OCI-LY3 (cell line): Measurements from ENCODE around the gene LMCD1.

ENCODE experiments used
- H2AFZ ChIP-seq: fragments of 200-600, 300-600 bp; shearing (Covaris generic); 2 replicates; pipeline ENCODE4 v1.6.0; 2014; ENCODE audit warnings: antibody characterized with exemption, low read depth, low read length
- H3K27ac ChIP-seq: fragments of 200-600, 300-600 bp; sonication (generic); 2 replicates; pipeline ENCODE4 v1.5.1; 2014; ENCODE audit warnings: mild to moderate bottlenecking, low read length, moderate library complexity, mixed read lengths
- H3K27me3 ChIP-seq: fragments of 200-600, 300-600 bp; sonication (generic); 2 replicates; pipeline ENCODE4 v1.6.1; 2014; ENCODE audit warnings: low read depth, low read length, mixed read lengths
- H3K36me3 ChIP-seq: fragments of 200-600, 300-600 bp; sonication (generic); replicated peaks from 2 replicates; pipeline ENCODE3; 2014; ENCODE audit warnings: low read depth, low read length, mixed read lengths
- H3K4me1 ChIP-seq: fragments of 300-600, 200-600 bp; sonication (generic); 2 replicates; pipeline ENCODE4 v1.6.1; 2014; ENCODE audit warnings: low read length, mixed read lengths
- H3K4me2 ChIP-seq: fragments of 200-600, 300-600 bp; sonication (generic); 2 replicates; pipeline ENCODE4 v1.6.1; 2014; ENCODE audit warnings: low read length, mixed read lengths
- H3K4me3 ChIP-seq: fragments of 300-600, 200-600 bp; sonication (generic); 2 replicates; pipeline ENCODE4 v1.5.1; 2014; ENCODE audit warnings: antibody characterized with exemption, mild to moderate bottlenecking, low read length, moderate library complexity
- H3K79me2 ChIP-seq: fragments of 300-600, 200-600 bp; shearing (Covaris generic); 2 replicates; pipeline ENCODE4 v1.6.1; 2014; ENCODE audit warnings: mild to moderate bottlenecking, low read length, mixed read lengths
- H3K9ac ChIP-seq: fragments of 300-600, 200-600 bp; shearing (Covaris generic); 2 replicates; pipeline ENCODE4 v1.6.0; 2014; ENCODE audit warnings: mild to moderate bottlenecking, low read length, moderate library complexity
- H3K9me3 ChIP-seq: fragments of 200-600, 300-600 bp; shearing (Covaris generic); 2 replicates; pipeline ENCODE4 v1.6.1; 2014; ENCODE audit warnings: low read length, mixed read lengths; ENCODE audit not compliant: insufficient read depth
- H4K20me1 ChIP-seq: fragments of 200-600, 300-600 bp; sonication (generic); 2 replicates; pipeline ENCODE4 v1.6.1; 2016; ENCODE audit warnings: low read length, mixed read lengths; ENCODE audit not compliant: insufficient read depth
- EZH2phosphoT487 ChIP-seq: fragments of 200-600 bp; shearing (Covaris generic); IDR thresholded peaks from 2 replicates; pipeline ENCODE4 v1.6.1; 2018; ENCODE audit warnings: antibody characterized with exemption, mixed run types, low read depth
- TF ChIP-seq, protein P1 (sequence below): fragments of 200-600, 300-600 bp; sonication (generic); IDR thresholded peaks from 2 replicates; pipeline ENCODE4 v1.5.1; 2014; ENCODE audit warnings: antibody characterized with exemption, low read length, low read depth

LMCD1 gene

DNA sequence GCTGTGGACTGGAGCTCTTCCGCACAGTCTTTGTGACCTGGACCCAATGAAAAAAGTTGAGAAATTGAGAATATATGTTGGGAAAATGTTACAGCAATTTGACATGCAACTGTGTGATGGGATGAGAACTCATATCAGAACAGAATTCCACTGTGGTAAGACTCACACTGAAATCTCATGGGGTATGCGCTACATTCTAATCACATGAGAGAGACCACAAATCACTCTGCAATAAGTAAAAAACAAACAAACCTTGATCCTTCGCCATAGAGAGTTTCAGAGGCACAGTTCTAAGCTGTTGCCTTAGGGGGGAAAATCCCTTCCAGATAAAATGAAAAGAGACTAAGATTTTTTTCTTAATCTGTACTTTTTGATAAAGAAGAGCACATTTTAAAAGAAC, 37.3 kb downstream of the LMCD1 start:
- Histone ChIP-seq H3K9ac (no peak overlapping the region), H3K36me3 (no peaks in the 10 kb centered on the region), H3K4me1 (no peaks in the 10 kb centered on the region), H3K4me2 (no peak overlapping the region), H2AFZ (no peak overlapping the region), H3K9me3 (no peaks in the 10 kb centered on the region), H3K4me3 (no peak overlapping the region), H4K20me1 (no peaks in the 10 kb centered on the region), H3K27ac (no peak overlapping the region), H3K27me3 (peaks cover 5% of the 10 kb centered on the region; the same call in 1 of the 2 replicates), H3K79me2 (no peaks in the 10 kb centered on the region)
- no peak for TF ChIP-seq EZH2phosphoT487
- TF ChIP-seq, protein P1, sequence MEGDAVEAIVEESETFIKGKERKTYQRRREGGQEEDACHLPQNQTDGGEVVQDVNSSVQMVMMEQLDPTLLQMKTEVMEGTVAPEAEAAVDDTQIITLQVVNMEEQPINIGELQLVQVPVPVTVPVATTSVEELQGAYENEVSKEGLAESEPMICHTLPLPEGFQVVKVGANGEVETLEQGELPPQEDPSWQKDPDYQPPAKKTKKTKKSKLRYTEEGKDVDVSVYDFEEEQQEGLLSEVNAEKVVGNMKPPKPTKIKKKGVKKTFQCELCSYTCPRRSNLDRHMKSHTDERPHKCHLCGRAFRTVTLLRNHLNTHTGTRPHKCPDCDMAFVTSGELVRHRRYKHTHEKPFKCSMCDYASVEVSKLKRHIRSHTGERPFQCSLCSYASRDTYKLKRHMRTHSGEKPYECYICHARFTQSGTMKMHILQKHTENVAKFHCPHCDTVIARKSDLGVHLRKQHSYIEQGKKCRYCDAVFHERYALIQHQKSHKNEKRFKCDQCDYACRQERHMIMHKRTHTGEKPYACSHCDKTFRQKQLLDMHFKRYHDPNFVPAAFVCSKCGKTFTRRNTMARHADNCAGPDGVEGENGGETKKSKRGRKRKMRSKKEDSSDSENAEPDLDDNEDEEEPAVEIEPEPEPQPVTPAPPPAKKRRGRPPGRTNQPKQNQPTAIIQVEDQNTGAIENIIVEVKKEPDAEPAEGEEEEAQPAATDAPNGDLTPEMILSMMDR = no peak

DNA sequence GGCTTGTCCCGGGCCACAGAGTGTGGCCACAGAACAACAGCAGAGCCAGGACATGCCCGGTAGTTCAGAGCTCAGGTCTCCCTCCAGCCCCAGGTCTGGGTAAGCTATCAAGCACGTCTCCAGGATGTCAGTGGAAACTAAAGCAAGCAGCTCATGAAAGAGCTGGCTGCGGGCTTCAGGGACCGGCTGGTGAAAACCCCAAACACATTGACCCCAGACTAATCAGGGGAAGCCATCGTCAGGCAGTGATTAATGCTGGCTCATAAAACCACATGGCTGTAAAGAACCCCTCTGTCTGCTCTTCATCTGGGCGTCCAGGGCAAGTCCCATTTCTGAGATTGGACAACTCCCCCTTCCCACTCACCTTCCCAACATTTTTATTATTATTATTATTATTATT, 37.8 kb downstream of the LMCD1 start:
- H3K27me3 ChIP-seq = 0 out of 2 replicates have a peak, but pooled peaks cover under 1% of the 10 kb centered on the region
- no peak overlapping the region for H3K4me3 ChIP-seq
- no peaks in the 10 kb centered on the region for H3K36me3 ChIP-seq
- no peak overlapping the region for H3K9ac ChIP-seq
- no peak overlapping the region for H2AFZ ChIP-seq
- no peaks in the 10 kb centered on the region for H3K4me1 ChIP-seq
- H4K20me1 ChIP-seq = no peaks in the 10 kb centered on the region
- H3K27ac ChIP-seq = no peak overlapping the region
- H3K9me3 ChIP-seq = no peaks in the 10 kb centered on the region
- TF ChIP-seq EZH2phosphoT487 = no peak
- H3K4me2 ChIP-seq = no peak overlapping the region
- no peaks in the 10 kb centered on the region for H3K79me2 ChIP-seq

DNA sequence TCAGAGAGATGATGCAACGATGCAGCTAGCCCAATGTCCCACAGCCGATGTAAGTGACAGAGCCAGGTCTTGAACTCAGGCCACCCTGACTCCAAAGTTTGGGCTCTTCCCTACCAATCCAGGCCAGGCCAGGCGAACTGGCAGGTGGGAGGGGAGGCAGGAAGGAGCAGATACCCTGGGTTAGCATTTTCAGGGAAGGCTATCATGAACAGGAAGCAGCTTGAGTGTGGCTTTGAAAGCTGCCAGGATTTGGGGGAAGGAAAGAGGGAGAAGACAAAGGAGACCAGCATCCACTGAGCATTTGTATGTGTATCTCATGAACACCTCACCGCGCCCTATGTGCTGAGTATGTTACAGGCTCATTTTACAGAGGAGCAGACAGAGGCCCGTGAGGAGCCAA, 38.8 kb downstream of the LMCD1 start:
- Histone ChIP-seq H3K27ac (no peak overlapping the region), H3K9ac (no peak overlapping the region), H3K4me1 (no peaks in the 10 kb centered on the region), H3K79me2 (no peaks in the 10 kb centered on the region), H3K9me3 (no peaks in the 10 kb centered on the region), H3K27me3 (no peaks in the 10 kb centered on the region), H3K36me3 (no peaks in the 10 kb centered on the region), H2AFZ (no peak overlapping the region), H3K4me2 (no peak overlapping the region), H3K4me3 (no peak overlapping the region), H4K20me1 (no peaks in the 10 kb centered on the region)
- no peak for TF ChIP-seq EZH2phosphoT487
- TF ChIP-seq, protein P1 = no peak

DNA sequence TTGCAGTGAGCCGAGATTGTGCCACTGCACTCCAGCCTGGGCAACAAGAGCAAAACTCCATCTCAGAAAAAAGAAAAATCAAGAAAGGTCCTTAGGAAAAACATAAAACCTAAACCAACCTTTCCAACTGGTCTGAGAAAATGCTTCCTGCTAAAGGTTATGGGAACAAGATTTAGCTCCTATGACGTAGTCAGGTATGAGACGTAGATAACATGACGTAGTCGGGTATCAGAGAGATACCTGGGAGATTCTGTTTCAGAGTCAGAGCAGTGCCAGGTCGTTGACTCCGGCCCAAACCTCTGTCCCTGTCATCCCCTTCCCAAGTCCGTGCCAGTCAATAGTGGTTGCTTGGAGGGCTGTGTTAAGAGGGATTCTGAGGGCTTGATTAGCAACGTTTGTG, 39.9 kb downstream of the LMCD1 start:
- H4K20me1 ChIP-seq = no peaks in the 10 kb centered on the region
- no peak overlapping the region for H3K4me3 ChIP-seq
- H3K79me2 ChIP-seq = no peaks in the 10 kb centered on the region
- no peaks in the 10 kb centered on the region for H3K27me3 ChIP-seq
- no peaks in the 10 kb centered on the region for H3K9me3 ChIP-seq
- H3K36me3 ChIP-seq = no peaks in the 10 kb centered on the region
- H3K27ac ChIP-seq = no peak overlapping the region
- no peak overlapping the region for H3K4me2 ChIP-seq
- H3K9ac ChIP-seq = no peak overlapping the region
- H3K4me1 ChIP-seq = no peaks in the 10 kb centered on the region
- TF ChIP-seq EZH2phosphoT487 = no peak
- TF ChIP-seq, protein P1 = no peak
- no peak overlapping the region for H2AFZ ChIP-seq
